B cell (primary cell): Measurements from ENCODE around the gene PPP1R7. TPM values are rescaled to one million over a fixed set of nuclear protein-coding genes. Genes with fewer than 3 reads are reported as not detected.

Source experiments
- ATAC-seq: fragments of 200-7000 bp; cut with Tn5 transposase; one replicate; pipeline ENCODE4 v1.10.0; 2021; ENCODE audit warnings: low read depth, mild to moderate bottlenecking, moderate number of reproducible peaks, moderate library complexity
- CTCF ChIA-PET: fragments of 350-600 bp; sonication (Branson Sonifier 250); formaldehyde crosslinking; loops from one replicate; lab custom pipeline; 2021; ENCODE audit warnings: antibody characterized with exemption, inconsistent platforms; lab: Charles Lee
- POLR2A ChIA-PET: fragments of 350-600 bp; sonication (Branson Sonifier 250); formaldehyde crosslinking; loops from one replicate; lab custom pipeline; 2021; ENCODE audit warnings: antibody characterized with exemption; lab: Charles Lee
- DNase-seq: peaks from one replicate; pipeline ENCODE4 v3.0.0; 2013
- H2AFZ ChIP-seq: 2 replicates; pipeline ENCODE4 v1.6.1; 2012; ENCODE audit warnings: mild to moderate bottlenecking, low read depth, low read length; ENCODE audit not compliant: insufficient read depth, poor library complexity, severe bottlenecking
- H3K27ac ChIP-seq, 2 donors: 1 replicate in 1 of 2; 2 replicates in 1 of 2; pipeline ENCODE4 v1.5.1; 2012 to 2013; ENCODE audit warnings: low read length in 2 of 2, mild to moderate bottlenecking in 2 of 2, moderate library complexity in 1 of 2
- H3K27me3 ChIP-seq, 4 experiments: fragments of 200-600 bp in 1 of 4; sonication (generic) in 1 of 4; replicated peaks in 1 of 4; 1 replicate in 2 of 4; 2 replicates in 2 of 4; pipeline versions ENCODE4 v1.6.1 to v1.7.0; 2013 to 2016; ENCODE audit warnings: low read length in 3 of 4, mild to moderate bottlenecking in 2 of 4, mixed read lengths in 1 of 4, moderate library complexity in 1 of 4; ENCODE audit not compliant: insufficient read depth in 4 of 4, control insufficient read depth in 3 of 4; ENCODE audit errors: control extremely low read depth in 1 of 4
- H3K36me3 ChIP-seq, 2 experiments: replicated peaks in 1 of 2; 1 replicate in 1 of 2; 2 replicates in 1 of 2; pipeline versions ENCODE4 v1.6.1 to v1.7.1; 2013; ENCODE audit warnings: low read length in 1 of 2; ENCODE audit not compliant: insufficient read depth in 2 of 2, control insufficient read depth in 1 of 2; ENCODE audit errors: control extremely low read depth in 1 of 2, extremely low read depth in 1 of 2
- H3K4me1 ChIP-seq, 2 donors: fragments of 200-600 bp in 1 of 2; sonication (generic) in 1 of 2; 1 replicate in 1 of 2; 2 replicates in 1 of 2; pipeline versions ENCODE4 v1.5.1 to v1.6.1; 2013 to 2017; ENCODE audit warnings: low read length in 2 of 2; ENCODE audit not compliant: control insufficient read depth in 2 of 2, insufficient read depth in 2 of 2
- H3K4me2 ChIP-seq: replicated peaks from 2 replicates; pipeline ENCODE3; 2012; ENCODE audit warnings: mild to moderate bottlenecking, low read depth, low read length; ENCODE audit not compliant: poor library complexity, severe bottlenecking
- H3K4me3 ChIP-seq, 5 experiments: fragments of 200-600 bp in 1 of 5; sonication (generic) in 1 of 5; 1 replicate in 3 of 5; 2 replicates in 2 of 5; pipeline versions ENCODE4 v1.5.1 to v1.7.0; 2011 to 2016; ENCODE audit warnings: low read length in 4 of 5, mild to moderate bottlenecking in 4 of 5, low read depth in 2 of 5, control low read depth in 1 of 5, moderate library complexity in 1 of 5; ENCODE audit not compliant: insufficient read depth in 1 of 5; ENCODE audit errors: control extremely low read depth in 1 of 5, extremely low read depth in 1 of 5
- H3K79me2 ChIP-seq: fragments of 200-600 bp; sonication (generic); one replicate; pipeline ENCODE4 v1.6.0; 2016; ENCODE audit warnings: low read length; ENCODE audit not compliant: control insufficient read depth, insufficient read depth
- H3K9ac ChIP-seq: fragments of 200-600 bp; sonication (generic); 2 replicates; pipeline ENCODE4 v1.6.1; 2017; ENCODE audit warnings: mild to moderate bottlenecking, low read length, moderate library complexity
- H3K9me3 ChIP-seq, 3 donors: one replicate each; pipeline versions ENCODE4 v1.6.1 to v1.7.1; 2013; ENCODE audit warnings: low read length in 2 of 3; ENCODE audit not compliant: control insufficient read depth in 2 of 3, insufficient read depth in 1 of 3; ENCODE audit errors: control extremely low read depth in 1 of 3
- H4K20me1 ChIP-seq: 2 replicates; pipeline ENCODE4 v1.6.0; 2012; ENCODE audit warnings: mild to moderate bottlenecking, low read length; ENCODE audit not compliant: insufficient read depth, control insufficient read depth, poor library complexity, severe bottlenecking
- H3K27ac Mint-ChIP-seq: one replicate; pipeline ENCODE4 v1.8.0; 2021; ENCODE audit warnings: mixed read lengths
- H3K27me3 Mint-ChIP-seq: one replicate; pipeline ENCODE4 v1.8.0; 2021; ENCODE audit warnings: mixed read lengths
- H3K4me1 Mint-ChIP-seq: one replicate; pipeline ENCODE4 v1.8.0; 2021; ENCODE audit warnings: mixed read lengths
- H3K4me3 Mint-ChIP-seq: one replicate; pipeline ENCODE4 v1.8.0; 2021; ENCODE audit warnings: mixed read lengths
- H3K9me3 Mint-ChIP-seq: one replicate; pipeline ENCODE4 v1.8.0; 2022; ENCODE audit warnings: mixed read lengths; ENCODE audit not compliant: insufficient read depth
- EZH2 ChIP-seq: IDR thresholded peaks from 2 replicates; pipeline ENCODE4 v1.6.1; 2012; ENCODE audit warnings: borderline replicate concordance, low read depth, mild to moderate bottlenecking, moderate library complexity, low read length; ENCODE audit not compliant: insufficient read depth, poor library complexity, severe bottlenecking
- WGBS: methylation state at CpG from one replicate; pipeline ENCODE4 v1.1.5; 2013; ENCODE audit warnings: missing lambda C conversion rate; ENCODE audit not compliant: insufficient coverage; 5-methylcytosine and 5-hydroxymethylcytosine counted together
- intact Hi-C: fragments of 100-400 bp; cut with micrococcal nuclease; formaldehyde crosslinking; loops from one replicate; pipeline ENCODE4 v1.10.0; 2022
- polyA plus RNA-seq: library from polyadenylated mRNA; depleted of rRNA; stranded (reverse); fragments of >200 nt; gene quantifications from 2 replicates; pipeline ENCODE4 v1.2.3, GENCODE V29; 2012
- total RNA-seq, 2 donors: library from RNA; stranded (reverse); fragments of 120-200 nt in 1 of 2; gene quantifications; 1 replicate in 1 of 2; 2 replicates in 1 of 2; pipeline versions ENCODE4 v1.2.3 to v1.2.4, GENCODE V29; 2013 to 2022
- TF ChIP-seq, protein P1 (sequence below): fragments of 200-600 bp; IDR thresholded peaks from one replicate; pipeline ENCODE4 v1.8.0; 2022; ENCODE audit warnings: antibody characterized with exemption, mild to moderate bottlenecking

PPP1R7 gene
- total and polyA plus RNA-seq, 2 donors (not counting 1 experiment from before 2014, with no cell fraction given), result 37.7 to 50.9 TPM

DNA sequence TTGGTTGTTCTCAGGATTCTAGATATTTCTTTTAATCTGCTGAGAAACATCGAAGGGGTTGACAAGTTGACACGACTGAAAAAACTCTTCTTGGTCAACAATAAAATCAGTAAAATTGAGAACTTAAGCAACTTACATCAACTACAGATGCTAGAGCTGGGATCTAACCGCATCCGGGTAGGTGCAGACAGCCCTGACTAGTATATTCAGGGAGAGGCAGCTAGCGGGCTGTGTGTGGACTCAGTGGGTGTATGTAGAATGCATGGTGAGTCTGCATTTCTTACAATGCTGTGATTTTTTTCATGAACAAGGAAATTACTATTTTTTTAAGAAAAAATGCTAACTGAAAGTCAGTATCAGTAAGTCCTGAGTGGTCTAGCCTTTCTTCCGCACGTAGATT lies 10.1 kb downstream of the PPP1R7 start:
- no peak overlapping the region for H3K4me2 ChIP-seq
- peaks cover 7% of the 10 kb centered on the region for H4K20me1 ChIP-seq
- CTCF ChIA-PET, result no interaction called here
- H3K27me3 Mint-ChIP-seq, result no peaks in the 10 kb centered on the region
- 100% methylated on average over 2 of the region's 7 CpGs for WGBS
- POLR2A ChIA-PET, result no interaction called here
- no peaks in the 10 kb centered on the region for H3K4me1 ChIP-seq
- ATAC-seq, result no peak
- peaks cover 0 to 63% of the 10 kb centered on the region in 2 experiments for H3K36me3 ChIP-seq
- H3K9ac ChIP-seq, result no peak overlapping the region
- H3K9me3 ChIP-seq, result no peaks in the 10 kb centered on the region
- intact Hi-C loops, result no loop called here
- H3K27ac ChIP-seq, result no peak overlapping the region
- no peak overlapping the region for H3K4me3 ChIP-seq
- TF ChIP-seq EZH2, result no peak
- TF ChIP-seq, protein P1, sequence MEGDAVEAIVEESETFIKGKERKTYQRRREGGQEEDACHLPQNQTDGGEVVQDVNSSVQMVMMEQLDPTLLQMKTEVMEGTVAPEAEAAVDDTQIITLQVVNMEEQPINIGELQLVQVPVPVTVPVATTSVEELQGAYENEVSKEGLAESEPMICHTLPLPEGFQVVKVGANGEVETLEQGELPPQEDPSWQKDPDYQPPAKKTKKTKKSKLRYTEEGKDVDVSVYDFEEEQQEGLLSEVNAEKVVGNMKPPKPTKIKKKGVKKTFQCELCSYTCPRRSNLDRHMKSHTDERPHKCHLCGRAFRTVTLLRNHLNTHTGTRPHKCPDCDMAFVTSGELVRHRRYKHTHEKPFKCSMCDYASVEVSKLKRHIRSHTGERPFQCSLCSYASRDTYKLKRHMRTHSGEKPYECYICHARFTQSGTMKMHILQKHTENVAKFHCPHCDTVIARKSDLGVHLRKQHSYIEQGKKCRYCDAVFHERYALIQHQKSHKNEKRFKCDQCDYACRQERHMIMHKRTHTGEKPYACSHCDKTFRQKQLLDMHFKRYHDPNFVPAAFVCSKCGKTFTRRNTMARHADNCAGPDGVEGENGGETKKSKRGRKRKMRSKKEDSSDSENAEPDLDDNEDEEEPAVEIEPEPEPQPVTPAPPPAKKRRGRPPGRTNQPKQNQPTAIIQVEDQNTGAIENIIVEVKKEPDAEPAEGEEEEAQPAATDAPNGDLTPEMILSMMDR, result no peak
- H3K4me1 Mint-ChIP-seq, result peaks cover 10% of the 10 kb centered on the region
- no peak overlapping the region for H3K27ac Mint-ChIP-seq
- no peaks in the 10 kb centered on the region for H3K27me3 ChIP-seq
- no peak for DNase-seq
- no peak overlapping the region for H2AFZ ChIP-seq
- no peak overlapping the region for H3K4me3 Mint-ChIP-seq
- no peaks in the 10 kb centered on the region for H3K9me3 Mint-ChIP-seq
- no peaks in the 10 kb centered on the region for H3K79me2 ChIP-seq

DNA sequence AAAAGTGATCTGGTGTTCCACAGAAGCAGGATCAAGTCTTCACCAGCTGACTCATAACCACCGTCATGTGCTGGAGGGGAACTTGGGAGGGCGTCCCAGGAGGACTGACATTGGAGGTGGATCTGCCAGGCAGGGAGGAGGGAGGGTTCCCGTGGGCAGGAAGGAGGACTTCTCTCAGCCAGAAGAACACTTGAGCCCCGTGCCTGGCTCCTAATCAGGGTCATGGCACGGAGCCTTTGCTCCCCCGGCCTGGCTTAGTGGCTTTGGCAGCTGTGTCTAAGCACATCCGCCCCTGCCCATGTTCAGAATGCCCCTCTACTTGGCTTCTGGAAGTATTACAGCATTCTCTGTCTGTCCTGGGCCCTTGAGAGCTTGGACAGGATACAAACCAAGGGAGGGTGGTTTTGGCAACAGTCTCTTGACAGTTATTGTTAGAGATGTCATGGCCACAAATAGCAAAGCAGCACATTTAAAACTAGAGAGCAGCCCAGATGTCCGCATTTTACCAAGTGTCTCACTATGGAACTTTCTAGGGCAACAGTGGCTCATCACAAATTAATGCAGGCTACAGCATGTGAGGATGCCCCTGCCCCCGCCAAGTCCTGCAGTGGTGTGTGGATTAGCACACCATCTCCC lies 11.5 kb downstream of the PPP1R7 start:
- Histone ChIP-seq H3K4me1 (no peaks in the 10 kb centered on the region), H4K20me1 (peaks cover 7% of the 10 kb centered on the region), H3K9me3 (no peaks in the 10 kb centered on the region), H3K79me2 (peaks cover 5% of the 10 kb centered on the region), H3K36me3 (peaks cover 0 to 67% of the 10 kb centered on the region in 2 experiments), H2AFZ (no peak overlapping the region), H3K4me2 (no peak overlapping the region), H3K9ac (no peak overlapping the region), H3K27ac (no peak overlapping the region), H3K27me3 (no peaks in the 10 kb centered on the region), H3K4me3 (no peak overlapping the region)
- ChIA-PET POLR2A (no interaction called here), CTCF (no interaction called here)
- TF ChIP-seq, protein P1, result no peak
- TF ChIP-seq EZH2, result no peak
- Mint-ChIP-seq H3K27me3 (no peaks in the 10 kb centered on the region), H3K4me1 (peaks cover 7% of the 10 kb centered on the region), H3K4me3 (no peak overlapping the region), H3K27ac (no peak overlapping the region), H3K9me3 (no peaks in the 10 kb centered on the region)
- WGBS, result 84% methylated on average over 8 of the region's 9 CpGs
- DNase-seq (no peak), ATAC-seq (no peak)
- intact Hi-C loops, result no loop called here
